Spleen (tissue), 11 donors: ENCODE data around the gene MEIS3. TPM values are rescaled to one million over a fixed set of nuclear protein-coding genes. Genes with fewer than 3 reads are reported as not detected.

Source experiments
- DNase-seq: peaks from one replicate; pipeline ENCODE4 v3.0.0-alpha.2; 2020
- H3K27ac ChIP-seq, 8 donors: fragments of 200-600 bp; sonication (generic) in 7 of 8; 1 replicate in 4 of 8; 2 replicates in 4 of 8; pipeline versions ENCODE4 v1.5.0 to v1.8.0; 2016 to 2021; ENCODE audit warnings: inconsistent platforms in 4 of 8, mild to moderate bottlenecking in 4 of 8, moderate library complexity in 1 of 8
- H3K27me3 ChIP-seq, 7 donors: fragments of 200-600 bp; sonication (generic) in 6 of 7; replicated peaks in 1 of 7; 1 replicate in 4 of 7; 2 replicates in 3 of 7; pipeline versions ENCODE4 v1.5.0 to v1.8.0; 2016 to 2021; ENCODE audit warnings: inconsistent platforms in 3 of 7, mild to moderate bottlenecking in 1 of 7
- H3K36me3 ChIP-seq, 6 donors: fragments of 200-600 bp; sonication (generic) in 5 of 6; 1 replicate in 4 of 6; 2 replicates in 2 of 6; pipeline versions ENCODE4 v1.5.0 to v1.8.0; 2016 to 2021; ENCODE audit warnings: inconsistent platforms in 2 of 6
- H3K4me1 ChIP-seq, 6 donors: fragments of 200-600 bp; sonication (generic) in 5 of 6; 1 replicate in 3 of 6; 2 replicates in 3 of 6; pipeline versions ENCODE4 v1.5.0 to v1.8.0; 2016 to 2021; ENCODE audit warnings: inconsistent platforms in 3 of 6
- H3K4me3 ChIP-seq, 8 donors: fragments of 200-600 bp; sonication (generic) in 7 of 8; 1 replicate in 4 of 8; 2 replicates in 4 of 8; pipeline versions ENCODE4 v1.5.0 to v1.8.0; 2016 to 2021; ENCODE audit warnings: inconsistent platforms in 4 of 8, mild to moderate bottlenecking in 4 of 8, moderate library complexity in 2 of 8
- H3K9me3 ChIP-seq, 8 donors: fragments of 200-600 bp; sonication (generic) in 7 of 8; 1 replicate in 4 of 8; 2 replicates in 4 of 8; pipeline versions ENCODE4 v1.5.0 to v1.8.0; 2016 to 2021; ENCODE audit warnings: inconsistent platforms in 4 of 8
- CTCF ChIP-seq, 11 experiments: fragments of 200-600 bp in 7 of 11; fragments of 450-650 bp in 4 of 11; sonication (generic) in 4 of 11; IDR thresholded peaks in 8 of 11; conservative IDR thresholded peaks in 3 of 11; 1 replicate in 7 of 11; 2 replicates in 4 of 11; pipeline versions ENCODE4 v1.4.0 to v1.8.0; 2016 to 2021; ENCODE audit warnings: antibody characterized with exemption in 11 of 11, inconsistent platforms in 4 of 11, mild to moderate bottlenecking in 1 of 11
- POLR2A ChIP-seq, 3 donors: fragments of 450-650 bp; IDR thresholded peaks; one replicate each; pipeline ENCODE4 v1.5.1; 2017; ENCODE audit warnings: antibody characterized with exemption in 3 of 3, mild to moderate bottlenecking in 1 of 3
- POLR2AphosphoS5 ChIP-seq, 3 donors: sonication (generic); formaldehyde crosslinking; IDR thresholded peaks; one replicate each; pipeline ENCODE4 v1.5.1; 2017; ENCODE audit warnings: antibody characterized with exemption in 3 of 3
- WGBS, 5 donors: extraction: QIAGEN DNeasy Blood & Tissue Kit in 3 of 5; methylation state at CpG; one replicate each; pipeline versions ENCODE4 v1.1.5 to v1.1.7; 2013 to 2018; 5-methylcytosine and 5-hydroxymethylcytosine counted together
- intact Hi-C: fragments of 100-400 bp; cut with DNase I; formaldehyde crosslinking; loops from one replicate; pipeline ENCODE4 v1.15.0; 2023; ENCODE audit warnings: low total_unique reads
- polyA plus RNA-seq, 3 donors: library from polyadenylated mRNA; stranded (reverse); fragments of 200-250 nt; gene quantifications; one replicate each; pipeline ENCODE4 v1.2.1, GENCODE V29; 2013
- total RNA-seq, 7 donors: library from RNA; depleted of rRNA in 3 of 7; stranded (reverse); fragments of >200 nt in 3 of 7; fragmentation: NEBNext Ultra II Directional in 4 of 7; extraction: Animal tissue kit (Norgen Biotek cat#: 25700) in 4 of 7; gene quantifications; one replicate each; pipeline versions ENCODE4 v1.1.0 to v1.2.1, GENCODE V29; 2016 to 2021
- donor health status: healthy with polysubstance abuse.
- donor health status: DM: no; HTN: no; CAD: no; lungs with moderate emphysema.
- donor health status: DM: no; HTN: no; CAD: no.
- donor health status: Bipolar disorder and iron deficiency.
- donor health status: healthy.
- donor health status: DM: no; HTN: no; CAD: no.
- donor health status: DM: yes; HTN: yes; CAD: no.

MEIS3 gene
- total and polyA plus RNA-seq, 10 donors, result 4.3 to 10.4 (median 7.1) TPM

- peaks cover 5 to 25% (median 15%) of the 10 kb centered on the region in 6 donors for H3K4me1 ChIP-seq
- H3K27me3 ChIP-seq, result peaks cover 0 to 100% (median 64%) of the 10 kb centered on the region in 7 donors
- DNase-seq, result no peak
- no peak overlapping the region for H3K4me3 ChIP-seq
- H3K27ac ChIP-seq, result no peak overlapping the region
- no peaks in the 10 kb centered on the region for H3K9me3 ChIP-seq
- H3K36me3 ChIP-seq, result no peaks in the 10 kb centered on the region
- WGBS, 5 donors, result 69 to 80% (median 74%) methylated on average over 6 to 7 of the region's 7 CpGs
- intact Hi-C loops, result no loop called here
- TF ChIP-seq POLR2A (IDR thresholded peaks at IDR 0.05) (no peak), POLR2AphosphoS5 (IDR thresholded peaks at IDR 0.05) (no peak), CTCF (IDR thresholded peaks at IDR 0.05 in 8 of 11, conservative IDR thresholded peaks at IDR 0.05 in 3 of 11) (no peak)
Observed at GRCh38 chr19:47434088-47434487, 14.8 kb upstream of the MEIS3 start.

DNA sequence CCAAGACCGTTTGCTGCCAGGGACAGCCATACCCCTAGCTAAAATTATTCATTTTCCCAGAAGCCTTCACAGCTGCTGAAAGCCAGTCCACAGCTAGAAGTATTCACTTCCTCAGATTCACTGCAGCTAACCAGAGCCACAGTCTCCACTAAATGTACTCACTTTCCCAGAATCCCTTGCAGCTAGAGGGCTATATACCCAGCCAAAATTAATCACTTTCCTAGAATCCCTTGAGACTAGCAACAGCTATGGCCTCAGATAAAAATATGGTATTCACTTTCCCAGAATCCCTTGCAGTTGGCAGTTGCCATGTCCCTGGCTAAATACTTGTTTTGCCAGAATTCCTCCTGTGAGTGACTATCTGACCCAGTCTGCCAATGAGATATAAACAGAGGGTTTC, 13.8 kb upstream of the MEIS3 start:
- Histone ChIP-seq H3K4me3 (no peak overlapping the region), H3K9me3 (no peaks in the 10 kb centered on the region), H3K27me3 (peaks cover 0 to 100% (median 64%) of the 10 kb centered on the region in 7 donors), H3K27ac (no peak overlapping the region), H3K36me3 (no peaks in the 10 kb centered on the region), H3K4me1 (peaks cover 9 to 34% (median 23%) of the 10 kb centered on the region in 6 donors)
- 0 to 14% (median 8%) methylated on average over 1 of the region's 1 CpG for WGBS, 5 donors
- intact Hi-C loops, result no loop called here
- no peak for DNase-seq
- no peak for TF ChIP-seq CTCF (IDR thresholded peaks at IDR 0.05 in 8 of 11, conservative IDR thresholded peaks at IDR 0.05 in 3 of 11)
- no peak for TF ChIP-seq POLR2AphosphoS5 (IDR thresholded peaks at IDR 0.05)
- no peak for TF ChIP-seq POLR2A (IDR thresholded peaks at IDR 0.05)

DNA sequence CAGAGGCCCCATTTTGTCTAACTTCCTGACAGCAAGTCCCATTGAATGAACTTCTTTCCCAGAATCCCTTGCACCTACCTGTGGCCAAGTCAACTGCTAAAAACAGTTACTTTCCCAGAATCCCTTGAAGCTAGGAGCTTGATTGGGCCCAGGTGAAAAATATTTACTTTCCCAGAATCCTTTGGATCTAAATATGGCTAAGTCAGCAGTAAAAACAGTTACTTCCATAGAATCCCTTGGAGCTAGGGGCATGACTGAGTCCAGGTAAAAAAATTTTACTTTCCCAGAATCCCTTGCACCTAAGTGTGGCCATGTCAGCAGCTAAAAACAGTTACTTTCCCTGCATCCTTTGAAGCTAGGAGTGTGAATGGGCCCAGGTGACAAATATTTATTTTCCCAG, 13.2 kb upstream of the MEIS3 start:
- intact Hi-C loops, result no loop called here
- H3K36me3 ChIP-seq, result no peaks in the 10 kb centered on the region
- no peak for DNase-seq
- H3K4me3 ChIP-seq, result no peak overlapping the region
- H3K27me3 ChIP-seq, result peaks cover 0 to 100% (median 64%) of the 10 kb centered on the region in 7 donors
- no peaks in the 10 kb centered on the region for H3K9me3 ChIP-seq
- peaks cover 11 to 41% (median 28%) of the 10 kb centered on the region in 6 donors for H3K4me1 ChIP-seq
- H3K27ac ChIP-seq, result no peak overlapping the region
- no peak for TF ChIP-seq POLR2A (IDR thresholded peaks at IDR 0.05)
- TF ChIP-seq CTCF (IDR thresholded peaks at IDR 0.05 in 8 of 11, conservative IDR thresholded peaks at IDR 0.05 in 3 of 11), result no peak
- TF ChIP-seq POLR2AphosphoS5 (IDR thresholded peaks at IDR 0.05), result no peak

DNA sequence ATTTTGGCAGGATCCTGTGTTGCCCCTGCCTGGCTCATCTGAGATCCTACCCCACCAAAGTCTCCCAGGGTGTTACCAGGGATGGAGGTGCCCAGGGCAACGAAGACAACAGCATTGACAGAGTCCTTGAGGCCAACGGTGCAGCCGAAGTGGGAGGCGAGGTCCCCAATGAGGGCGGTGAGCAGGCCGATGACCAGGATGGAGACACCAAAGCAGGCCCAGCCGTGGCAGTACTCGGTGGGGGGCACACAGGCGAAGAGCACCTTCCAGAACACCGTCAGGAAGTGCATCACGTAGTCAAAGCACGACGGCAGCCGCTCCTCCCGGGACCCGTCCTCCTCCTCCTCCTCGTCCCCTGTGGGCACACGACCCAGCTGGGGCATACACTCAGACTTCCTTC, 12.8 kb upstream of the MEIS3 start:
- Histone ChIP-seq H3K9me3 (no peaks in the 10 kb centered on the region), H3K4me1 (peaks cover 11 to 44% (median 30%) of the 10 kb centered on the region in 6 donors), H3K4me3 (no peak overlapping the region), H3K36me3 (no peaks in the 10 kb centered on the region), H3K27ac (no peak overlapping the region), H3K27me3 (peaks cover 0 to 100% (median 60%) of the 10 kb centered on the region in 7 donors)
- 46 to 66% (median 54%) methylated on average over 18 of the region's 18 CpGs for WGBS, 5 donors
- TF ChIP-seq CTCF (IDR thresholded peaks at IDR 0.05 in 8 of 11, conservative IDR thresholded peaks at IDR 0.05 in 3 of 11), result no peak
- no peak for TF ChIP-seq POLR2A (IDR thresholded peaks at IDR 0.05)
- intact Hi-C loops, result no loop called here
- no peak for DNase-seq
